ENCODE results near the gene PNRC2. TPM values are rescaled to one million over a fixed set of nuclear protein-coding genes. Genes with fewer than 3 reads are reported as not detected.
A peak's percentile ranks its signal among the peaks of the same experiment; 100 is the strongest.
"Not testable (repeated sequence)": the region's sequence is repeated elsewhere in the genome, so short reads cannot be mapped to it uniquely, and the experiment has no call there.

PNRC2 gene
- total RNA-seq, 4 donors from 2014 or later = 73.2 to 88.5 (median 77.5) TPM

- Histone ChIP-seq H3K36me3 (no peaks in the 10 kb centered on the region), H3K27me3 (no peaks in the 10 kb centered on the region), H3K27ac (peak overlapping the region in 1 of 4 donors; percentile 20), H3K4me1 (peaks cover 0 to 23% (median 0%) of the 10 kb centered on the region in 4 donors), H3K4me3 (no peak overlapping the region), H3K9me3 (peaks cover 0 to 9% (median 0%) of the 10 kb centered on the region in 4 donors)
- no peak for DNase-seq (ENCODE audit: low spot score in 2 of 2)
- WGBS, 2 donors = 68 to 81% methylated on average over 1 of the region's 1 CpG
- TF ChIP-seq POLR2A (IDR thresholded peaks at IDR 0.05) (no peak), EP300 (IDR thresholded peaks at IDR 0.05) (no peak), CTCF (IDR thresholded peaks at IDR 0.05) (no peak)
Observed at GRCh38 chr1:24009406-24009805, 49.8 kb downstream of the PNRC2 start.

DNA sequence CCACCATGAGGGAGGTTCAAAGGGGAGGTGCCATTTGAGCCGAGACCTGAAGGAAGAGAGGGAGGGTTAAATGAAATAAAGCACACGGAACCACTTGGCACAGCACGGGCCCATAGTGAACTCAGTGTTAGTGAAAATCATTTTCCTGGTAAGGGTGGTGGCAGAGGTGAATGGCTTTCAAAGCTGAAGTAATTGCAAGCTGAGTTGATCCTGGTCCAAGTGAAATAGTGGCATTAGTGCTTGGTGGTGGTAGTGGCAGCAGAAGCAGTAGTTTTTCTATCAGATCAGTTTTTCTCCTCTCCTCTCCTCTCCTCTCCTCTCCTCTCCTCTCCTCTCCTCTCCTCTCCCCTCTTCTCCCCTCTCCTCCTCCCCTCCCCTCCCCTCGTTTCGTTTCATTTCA lies 51.0 kb downstream of the PNRC2 start:
- Histone ChIP-seq H3K4me3 (no peak overlapping the region), H3K27ac (peak overlapping the region in 1 of 4 donors; percentile 13), H3K27me3 (no peaks in the 10 kb centered on the region), H3K9me3 (peaks cover 0 to 9% (median 0%) of the 10 kb centered on the region in 4 donors), H3K4me1 (peaks cover 0 to 24% (median 2%) of the 10 kb centered on the region in 4 donors), H3K36me3 (no peaks in the 10 kb centered on the region)
- 57 to 62% methylated on average over 3 of the region's 5 CpGs for WGBS, 2 donors
- no peak for DNase-seq (ENCODE audit: low spot score in 2 of 2)
- no peak for TF ChIP-seq CTCF (IDR thresholded peaks at IDR 0.05)
- TF ChIP-seq EP300 (IDR thresholded peaks at IDR 0.05) = no peak
- no peak for TF ChIP-seq POLR2A (IDR thresholded peaks at IDR 0.05)

DNA sequence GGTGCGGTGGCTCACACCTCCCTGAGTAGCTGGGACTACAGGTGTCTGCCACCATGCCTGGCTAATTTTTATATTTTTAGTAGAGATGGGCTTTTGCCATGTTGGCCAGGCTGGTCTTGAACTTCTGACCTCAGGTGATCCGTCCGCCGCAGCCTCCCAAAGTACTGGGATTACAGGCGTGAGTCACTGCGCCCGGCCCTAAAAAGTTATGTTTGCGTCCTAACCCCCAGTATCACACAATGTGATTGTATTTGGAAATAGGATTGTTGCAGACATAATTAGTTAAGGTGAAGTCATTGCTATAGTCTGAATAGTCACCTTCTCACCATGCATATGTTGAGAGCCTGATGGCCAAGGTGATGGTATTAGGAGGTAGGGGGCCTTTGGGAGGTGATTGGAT lies 53.2 kb downstream of the PNRC2 start:
- H3K27me3 ChIP-seq; H3K27ac ChIP-seq; H3K4me3 ChIP-seq; DNase-seq (ENCODE audit: low spot score in 2 of 2); H3K9me3 ChIP-seq; H3K36me3 ChIP-seq: not testable (repeated sequence)
- H3K4me1 ChIP-seq = peaks cover 0 to 44% (median 5%) of the 10 kb centered on the region in 4 donors
- 92% methylated on average over 8 of the region's 8 CpGs for WGBS, 2 donors

Small RNA genes within 50 kb of the gene (small RNA-seq; reads per million reads assigned to genes)
- not detected for gene MIR378F

Other genes starting within 250 kb of the PNRC2 start
- 10 to 100 TPM; 21.4 to 32.7 (median 23.7) TPM for gene ELOA, start 216.4 kb upstream of the PNRC2 start, total RNA-seq
- gene PITHD1, start 181.4 kb upstream of the PNRC2 start, total RNA-seq = 100 to 1,000 TPM in 1 of 4 donors, 10 to 100 TPM in 3; 64.2 to 105 (median 68.0) TPM
- 10 to 100 TPM; 23.6 to 36.3 (median 31.6) TPM for gene LYPLA2, start 168.7 kb upstream of the PNRC2 start, total RNA-seq
- gene GALE, start 159.1 kb upstream of the PNRC2 start, total RNA-seq = 10 to 100 TPM; 12.6 to 21.6 (median 15.8) TPM
- 10 to 100 TPM; 38.7 to 53.3 (median 44.3) TPM for gene HMGCL, start 134.4 kb upstream of the PNRC2 start, total RNA-seq
- 10 to 100 TPM; 19.4 to 26.9 (median 22.0) TPM for gene FUCA1, start 91.5 kb upstream of the PNRC2 start, total RNA-seq
- gene CNR2, start 46.5 kb upstream of the PNRC2 start, total RNA-seq = not detected
- gene SRSF10, start 20.5 kb downstream of the PNRC2 start, total RNA-seq = 100 to 1,000 TPM in 1 of 4 donors, 10 to 100 TPM in 3; 58.6 to 113 (median 89.9) TPM
- gene MYOM3, start 152.3 kb downstream of the PNRC2 start, total RNA-seq = under 1 TPM in 3 of 4 donors, not detected in 1; 0.20 to 0.60 (median 0.22) TPM
- gene IL22RA1, start 183.3 kb downstream of the PNRC2 start, total RNA-seq = not detected
- 1 to 10 TPM in 2 of 4 donors, not detected in 2; 1.3 to 1.5 TPM for gene IFNLR1, start 227.5 kb downstream of the PNRC2 start, total RNA-seq

Measured in tibial nerve (tissue), 4 donors.